ENCODE measurements around the gene ANKRD17. TPM values are rescaled to one million over a fixed set of nuclear protein-coding genes. Genes with fewer than 3 reads are reported as not detected.

Gene ANKRD17
- total RNA-seq, 1 donor from 2014 or later: 67.3 TPM

GRCh38 chr4:73181231-73181630 lies 77.4 kb downstream of the ANKRD17 start:
- Mint-ChIP-seq H3K27me3 (ENCODE audit: insufficient read depth, low read depth) (no peaks in the 10 kb centered on the region), H3K4me1 (peaks cover 5% of the 10 kb centered on the region), H3K9me3 (peaks cover 1% of the 10 kb centered on the region), H3K4me3 (no peak overlapping the region), H3K27ac (no peak overlapping the region), H3K36me3 (peaks cover 10% of the 10 kb centered on the region)
- H3K4me1 ChIP-seq: peaks cover 23% of the 10 kb centered on the region
- H3K27ac ChIP-seq: no peak overlapping the region
- no peaks in the 10 kb centered on the region for H3K27me3 ChIP-seq
- H3K4me3 ChIP-seq: no peak overlapping the region
- H3K79me2 ChIP-seq (ENCODE audit: low read depth): peaks cover 97% of the 10 kb centered on the region
- peaks cover 2% of the 10 kb centered on the region for H3K36me3 ChIP-seq
- H4K20me1 ChIP-seq (ENCODE audit: low read depth): peaks cover 32% of the 10 kb centered on the region
- H3K9ac ChIP-seq: no peak overlapping the region
- no peak overlapping the region for H2AFZ ChIP-seq (replicated peaks)
- no peaks in the 10 kb centered on the region for H3K9me3 ChIP-seq (ENCODE audit: low read depth)
- no peak for DNase-seq (ENCODE audit: low spot score)
- peaks cover 3% of the 10 kb centered on the region for H3F3A ChIP-seq (ENCODE audit: low read depth)
- no peak overlapping the region for H3K4me2 ChIP-seq
- TF ChIP-seq, protein P1, sequence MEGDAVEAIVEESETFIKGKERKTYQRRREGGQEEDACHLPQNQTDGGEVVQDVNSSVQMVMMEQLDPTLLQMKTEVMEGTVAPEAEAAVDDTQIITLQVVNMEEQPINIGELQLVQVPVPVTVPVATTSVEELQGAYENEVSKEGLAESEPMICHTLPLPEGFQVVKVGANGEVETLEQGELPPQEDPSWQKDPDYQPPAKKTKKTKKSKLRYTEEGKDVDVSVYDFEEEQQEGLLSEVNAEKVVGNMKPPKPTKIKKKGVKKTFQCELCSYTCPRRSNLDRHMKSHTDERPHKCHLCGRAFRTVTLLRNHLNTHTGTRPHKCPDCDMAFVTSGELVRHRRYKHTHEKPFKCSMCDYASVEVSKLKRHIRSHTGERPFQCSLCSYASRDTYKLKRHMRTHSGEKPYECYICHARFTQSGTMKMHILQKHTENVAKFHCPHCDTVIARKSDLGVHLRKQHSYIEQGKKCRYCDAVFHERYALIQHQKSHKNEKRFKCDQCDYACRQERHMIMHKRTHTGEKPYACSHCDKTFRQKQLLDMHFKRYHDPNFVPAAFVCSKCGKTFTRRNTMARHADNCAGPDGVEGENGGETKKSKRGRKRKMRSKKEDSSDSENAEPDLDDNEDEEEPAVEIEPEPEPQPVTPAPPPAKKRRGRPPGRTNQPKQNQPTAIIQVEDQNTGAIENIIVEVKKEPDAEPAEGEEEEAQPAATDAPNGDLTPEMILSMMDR (IDR thresholded peaks at IDR 0.05): no peak
- TF ChIP-seq EZH2 (IDR thresholded peaks at IDR 0.05) (no peak), EZH2phosphoT487 (IDR thresholded peaks at IDR 0.05) (no peak)

- Mint-ChIP-seq H3K27ac (no peak overlapping the region), H3K4me1 (peaks cover 5% of the 10 kb centered on the region), H3K4me3 (no peak overlapping the region), H3K27me3 (ENCODE audit: insufficient read depth, low read depth) (no peaks in the 10 kb centered on the region), H3K9me3 (peaks cover 24% of the 10 kb centered on the region), H3K36me3 (peaks cover 36% of the 10 kb centered on the region)
- Histone ChIP-seq H3K4me2 (no peak overlapping the region), H3K4me3 (no peak overlapping the region), H3K27ac (no peak overlapping the region), H3K27me3 (no peaks in the 10 kb centered on the region), H3K36me3 (peaks cover 8% of the 10 kb centered on the region), H3K9ac (no peak overlapping the region), H2AFZ (replicated peaks) (no peak overlapping the region), H3K4me1 (peaks cover 23% of the 10 kb centered on the region), H3F3A (ENCODE audit: low read depth) (peaks cover under 1% of the 10 kb centered on the region), H3K79me2 (ENCODE audit: low read depth) (peaks cover 97% of the 10 kb centered on the region), H3K9me3 (ENCODE audit: low read depth) (no peaks in the 10 kb centered on the region), H4K20me1 (ENCODE audit: low read depth) (peaks cover 26% of the 10 kb centered on the region)
- no peak for DNase-seq (ENCODE audit: low spot score)
- TF ChIP-seq, protein P1 (IDR thresholded peaks at IDR 0.05): no peak
- TF ChIP-seq EZH2 (IDR thresholded peaks at IDR 0.05) (no peak), EZH2phosphoT487 (IDR thresholded peaks at IDR 0.05) (no peak)
Observed at GRCh38 chr4:73178389-73178788, 80.2 kb downstream of the ANKRD17 start.

GRCh38 chr4:73172161-73172560 lies 86.4 kb downstream of the ANKRD17 start:
- H3K4me1 ChIP-seq: no peaks in the 10 kb centered on the region
- DNase-seq (ENCODE audit: low spot score): no peak
- H3K9ac ChIP-seq: no peak overlapping the region
- Mint-ChIP-seq H3K36me3 (peaks cover 83% of the 10 kb centered on the region), H3K4me3 (no peak overlapping the region), H3K27ac (no peak overlapping the region), H3K27me3 (ENCODE audit: insufficient read depth, low read depth) (no peaks in the 10 kb centered on the region), H3K4me1 (no peaks in the 10 kb centered on the region), H3K9me3 (peaks cover 49% of the 10 kb centered on the region)
- H4K20me1 ChIP-seq (ENCODE audit: low read depth): no peaks in the 10 kb centered on the region
- peaks cover under 1% of the 10 kb centered on the region for H3K9me3 ChIP-seq (ENCODE audit: low read depth)
- H3K27ac ChIP-seq: no peak overlapping the region
- H3K4me2 ChIP-seq: no peak overlapping the region
- no peaks in the 10 kb centered on the region for H3K27me3 ChIP-seq
- no peak overlapping the region for H3K4me3 ChIP-seq
- peaks cover 70% of the 10 kb centered on the region for H3K79me2 ChIP-seq (ENCODE audit: low read depth)
- H2AFZ ChIP-seq (replicated peaks): no peak overlapping the region
- no peaks in the 10 kb centered on the region for H3F3A ChIP-seq (ENCODE audit: low read depth)
- TF ChIP-seq, protein P1 (IDR thresholded peaks at IDR 0.05): no peak
- TF ChIP-seq EZH2phosphoT487 (IDR thresholded peaks at IDR 0.05) (no peak), EZH2 (IDR thresholded peaks at IDR 0.05) (no peak)
- peaks cover 34% of the 10 kb centered on the region for H3K36me3 ChIP-seq

All from neural progenitor cell (in vitro differentiated cells).